ENCODE results near the gene SLCO3A1. TPM values are rescaled to one million over a fixed set of nuclear protein-coding genes. Genes with fewer than 3 reads are reported as not detected.

Gene SLCO3A1
- total and polyA plus RNA-seq, 4 donors = 1.6 to 3.6 (median 2.4) TPM

DNA sequence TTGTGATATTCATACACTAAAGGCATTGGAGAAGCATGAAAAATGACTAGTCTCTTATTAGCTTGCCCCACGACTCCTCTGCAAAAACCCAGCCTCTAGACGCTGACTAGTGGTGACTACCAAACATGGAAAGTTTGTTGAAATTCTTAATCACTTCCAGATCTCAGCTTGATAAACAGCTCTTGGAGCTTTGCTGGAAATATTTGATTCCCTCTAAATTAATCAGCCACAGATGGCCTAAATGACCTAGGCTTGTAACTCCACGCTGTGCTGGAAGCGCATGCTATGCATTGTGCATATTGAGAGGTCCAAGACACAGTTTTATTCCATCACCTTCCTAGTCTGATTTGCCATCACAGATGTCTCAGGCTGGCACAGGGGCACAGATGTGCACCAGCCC is 295.5 kb downstream of the SLCO3A1 start:
- no peaks in the 10 kb centered on the region for H3K27me3 ChIP-seq (ENCODE audit: control insufficient read depth in 4 of 4, insufficient read depth in 4 of 4, low read length in 3 of 4)
- TF ChIP-seq, protein P1, sequence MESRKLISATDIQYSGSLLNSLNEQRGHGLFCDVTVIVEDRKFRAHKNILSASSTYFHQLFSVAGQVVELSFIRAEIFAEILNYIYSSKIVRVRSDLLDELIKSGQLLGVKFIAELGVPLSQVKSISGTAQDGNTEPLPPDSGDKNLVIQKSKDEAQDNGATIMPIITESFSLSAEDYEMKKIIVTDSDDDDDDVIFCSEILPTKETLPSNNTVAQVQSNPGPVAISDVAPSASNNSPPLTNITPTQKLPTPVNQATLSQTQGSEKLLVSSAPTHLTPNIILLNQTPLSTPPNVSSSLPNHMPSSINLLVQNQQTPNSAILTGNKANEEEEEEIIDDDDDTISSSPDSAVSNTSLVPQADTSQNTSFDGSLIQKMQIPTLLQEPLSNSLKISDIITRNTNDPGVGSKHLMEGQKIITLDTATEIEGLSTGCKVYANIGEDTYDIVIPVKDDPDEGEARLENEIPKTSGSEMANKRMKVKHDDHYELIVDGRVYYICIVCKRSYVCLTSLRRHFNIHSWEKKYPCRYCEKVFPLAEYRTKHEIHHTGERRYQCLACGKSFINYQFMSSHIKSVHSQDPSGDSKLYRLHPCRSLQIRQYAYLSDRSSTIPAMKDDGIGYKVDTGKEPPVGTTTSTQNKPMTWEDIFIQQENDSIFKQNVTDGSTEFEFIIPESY (IDR thresholded peaks at IDR 0.05) = no peak
- TF ChIP-seq YY1 (IDR thresholded peaks at IDR 0.05) = no peak
- TF ChIP-seq, protein P2, sequence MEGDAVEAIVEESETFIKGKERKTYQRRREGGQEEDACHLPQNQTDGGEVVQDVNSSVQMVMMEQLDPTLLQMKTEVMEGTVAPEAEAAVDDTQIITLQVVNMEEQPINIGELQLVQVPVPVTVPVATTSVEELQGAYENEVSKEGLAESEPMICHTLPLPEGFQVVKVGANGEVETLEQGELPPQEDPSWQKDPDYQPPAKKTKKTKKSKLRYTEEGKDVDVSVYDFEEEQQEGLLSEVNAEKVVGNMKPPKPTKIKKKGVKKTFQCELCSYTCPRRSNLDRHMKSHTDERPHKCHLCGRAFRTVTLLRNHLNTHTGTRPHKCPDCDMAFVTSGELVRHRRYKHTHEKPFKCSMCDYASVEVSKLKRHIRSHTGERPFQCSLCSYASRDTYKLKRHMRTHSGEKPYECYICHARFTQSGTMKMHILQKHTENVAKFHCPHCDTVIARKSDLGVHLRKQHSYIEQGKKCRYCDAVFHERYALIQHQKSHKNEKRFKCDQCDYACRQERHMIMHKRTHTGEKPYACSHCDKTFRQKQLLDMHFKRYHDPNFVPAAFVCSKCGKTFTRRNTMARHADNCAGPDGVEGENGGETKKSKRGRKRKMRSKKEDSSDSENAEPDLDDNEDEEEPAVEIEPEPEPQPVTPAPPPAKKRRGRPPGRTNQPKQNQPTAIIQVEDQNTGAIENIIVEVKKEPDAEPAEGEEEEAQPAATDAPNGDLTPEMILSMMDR (IDR thresholded peaks at IDR 0.05; ENCODE audit: low read depth, low read length, missing input control) = no peak
- no peak for TF ChIP-seq HNF4A (conservative IDR thresholded peaks at IDR 0.05)
- TF ChIP-seq RAD21 (IDR thresholded peaks at IDR 0.05) = no peak
- TF ChIP-seq NR2F2 (IDR thresholded peaks at IDR 0.05) = no peak
- no peak for TF ChIP-seq FOXA2 (IDR thresholded peaks at IDR 0.05)
- no peak for TF ChIP-seq JUND (IDR thresholded peaks at IDR 0.05)
- no peak for TF ChIP-seq GABPA (IDR thresholded peaks at IDR 0.05 in 1 of 2, conservative IDR thresholded peaks at IDR 0.05 in 1 of 2)
- TF ChIP-seq, protein P3, sequence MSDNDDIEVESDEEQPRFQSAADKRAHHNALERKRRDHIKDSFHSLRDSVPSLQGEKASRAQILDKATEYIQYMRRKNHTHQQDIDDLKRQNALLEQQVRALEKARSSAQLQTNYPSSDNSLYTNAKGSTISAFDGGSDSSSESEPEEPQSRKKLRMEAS (IDR thresholded peaks at IDR 0.05) = no peak
- no peak for TF ChIP-seq FOXA1 (IDR thresholded peaks at IDR 0.05)
- TF ChIP-seq, protein P4, sequence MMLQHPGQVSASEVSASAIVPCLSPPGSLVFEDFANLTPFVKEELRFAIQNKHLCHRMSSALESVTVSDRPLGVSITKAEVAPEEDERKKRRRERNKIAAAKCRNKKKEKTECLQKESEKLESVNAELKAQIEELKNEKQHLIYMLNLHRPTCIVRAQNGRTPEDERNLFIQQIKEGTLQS (IDR thresholded peaks at IDR 0.05) = no peak
- TF ChIP-seq TAF1 (conservative IDR thresholded peaks at IDR 0.05) = no peak
- no peak for TF ChIP-seq RXRA (IDR thresholded peaks at IDR 0.05)
- TF ChIP-seq, protein P5, sequence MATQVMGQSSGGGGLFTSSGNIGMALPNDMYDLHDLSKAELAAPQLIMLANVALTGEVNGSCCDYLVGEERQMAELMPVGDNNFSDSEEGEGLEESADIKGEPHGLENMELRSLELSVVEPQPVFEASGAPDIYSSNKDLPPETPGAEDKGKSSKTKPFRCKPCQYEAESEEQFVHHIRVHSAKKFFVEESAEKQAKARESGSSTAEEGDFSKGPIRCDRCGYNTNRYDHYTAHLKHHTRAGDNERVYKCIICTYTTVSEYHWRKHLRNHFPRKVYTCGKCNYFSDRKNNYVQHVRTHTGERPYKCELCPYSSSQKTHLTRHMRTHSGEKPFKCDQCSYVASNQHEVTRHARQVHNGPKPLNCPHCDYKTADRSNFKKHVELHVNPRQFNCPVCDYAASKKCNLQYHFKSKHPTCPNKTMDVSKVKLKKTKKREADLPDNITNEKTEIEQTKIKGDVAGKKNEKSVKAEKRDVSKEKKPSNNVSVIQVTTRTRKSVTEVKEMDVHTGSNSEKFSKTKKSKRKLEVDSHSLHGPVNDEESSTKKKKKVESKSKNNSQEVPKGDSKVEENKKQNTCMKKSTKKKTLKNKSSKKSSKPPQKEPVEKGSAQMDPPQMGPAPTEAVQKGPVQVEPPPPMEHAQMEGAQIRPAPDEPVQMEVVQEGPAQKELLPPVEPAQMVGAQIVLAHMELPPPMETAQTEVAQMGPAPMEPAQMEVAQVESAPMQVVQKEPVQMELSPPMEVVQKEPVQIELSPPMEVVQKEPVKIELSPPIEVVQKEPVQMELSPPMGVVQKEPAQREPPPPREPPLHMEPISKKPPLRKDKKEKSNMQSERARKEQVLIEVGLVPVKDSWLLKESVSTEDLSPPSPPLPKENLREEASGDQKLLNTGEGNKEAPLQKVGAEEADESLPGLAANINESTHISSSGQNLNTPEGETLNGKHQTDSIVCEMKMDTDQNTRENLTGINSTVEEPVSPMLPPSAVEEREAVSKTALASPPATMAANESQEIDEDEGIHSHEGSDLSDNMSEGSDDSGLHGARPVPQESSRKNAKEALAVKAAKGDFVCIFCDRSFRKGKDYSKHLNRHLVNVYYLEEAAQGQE (IDR thresholded peaks at IDR 0.05) = no peak
- TF ChIP-seq EGR1 (IDR thresholded peaks at IDR 0.05; ENCODE audit: low read depth in 2 of 2) = no peak
- no peak for TF ChIP-seq SP1 (IDR thresholded peaks at IDR 0.05)
- no peak for TF ChIP-seq HNF4G (IDR thresholded peaks at IDR 0.05)
- no peak overlapping the region for H3K4me3 ChIP-seq (ENCODE audit: low read depth in 1 of 3, low read length in 3 of 3)
- no peaks in the 10 kb centered on the region for H3K9me3 ChIP-seq (ENCODE audit: control insufficient read depth in 4 of 4, low read length in 3 of 4)
- WGBS = 94% methylated on average over 4 of the region's 4 CpGs
- no peak overlapping the region for H3K9ac ChIP-seq (ENCODE audit: low read depth in 1 of 2, low read length in 2 of 2)
- DNase-seq (ENCODE audit: low spot score) = no peak
- H3K36me3 ChIP-seq (ENCODE audit: control insufficient read depth in 4 of 4, insufficient read depth in 3 of 4, low read depth in 1 of 4, low read length in 3 of 4) = peaks cover 0 to 3% (median 0%) of the 10 kb centered on the region in 4 donors
- H3K4me1 ChIP-seq (ENCODE audit: control insufficient read depth in 4 of 4, insufficient read depth in 4 of 4, low read length in 3 of 4) = no peaks in the 10 kb centered on the region
- H3K27ac ChIP-seq (ENCODE audit: low read depth in 1 of 2, low read length in 2 of 2) = no peak overlapping the region
